K562 (cell line): ENCODE results near the gene SPTBN4. TPM values are rescaled to one million over a fixed set of nuclear protein-coding genes. Genes with fewer than 3 reads are reported as not detected.

Experiments used
- ATAC-seq: fragments of 200-7000 bp; cut with Tn5 transposase; 3 replicates; pipeline ENCODE4 v1.9.1; 2020; ENCODE audit warnings: moderate library complexity
- BruUV-seq: library from RNA; stranded (reverse); fragments of 400-500 nt; replicated peaks from 2 replicates; lab custom pipeline; 2021; lab: Mats Ljungman, UMichigan
- CTCF ChIA-PET: fragments of 300-600 bp; formaldehyde crosslinking; extraction: SDS; loops from one replicate; lab custom pipeline; 2021; ENCODE audit warnings: low intra/inter-chr PET ratio; lab: Yijun Ruan, JAX
- POLR2A ChIA-PET: fragments of 300-600, 350-650 bp; sonication (Branson Sonifier 250); formaldehyde crosslinking; extraction: SDS; loops from one replicate; lab custom pipeline; 2021; ENCODE audit warnings: antibody characterized with exemption, inconsistent platforms; lab: Yijun Ruan, JAX
- DNase-seq, 4 experiments: peaks; one replicate each; pipeline versions ENCODE4 v3.0.0 to v3.0.0-alpha.2; 2011 to 2018; ENCODE audit warnings: low spot score in 3 of 4, mixed read lengths in 3 of 4; ENCODE audit errors: extremely low read depth in 1 of 4
- FAIRE-seq: peaks from 2 replicates; lab custom pipeline; 2011; peaks lifted over from hg19 to GRCh38; lab: Jason Lieb, UNC
- H2AFZ ChIP-seq: 2 replicates; pipeline ENCODE4 v1.6.0; 2011; ENCODE audit warnings: low read depth, low read length, control low read depth, inconsistent platforms
- H3K27ac ChIP-seq: fragments of 200-600 bp; 3 replicates; pipeline ENCODE4 v1.8.0; 2011; ENCODE audit warnings: low read depth, mild to moderate bottlenecking, control low read depth, inconsistent platforms, low read length, moderate library complexity, mixed read lengths; ENCODE audit errors: extremely low read depth
- H3K27me3 ChIP-seq, 2 experiments: fragments of 300-600 bp in 1 of 2; 2 replicates in 1 of 2; 3 replicates in 1 of 2; pipeline versions ENCODE4 v1.6.0 to v1.8.0; 2011; ENCODE audit warnings: inconsistent platforms in 2 of 2, low read length in 2 of 2, mild to moderate bottlenecking in 1 of 2, mixed read lengths in 1 of 2, moderate library complexity in 1 of 2; ENCODE audit not compliant: control insufficient read depth in 2 of 2, insufficient read depth in 2 of 2
- H3K36me3 ChIP-seq: fragments of 300-600 bp; 3 replicates; pipeline ENCODE4 v1.8.0; 2011; ENCODE audit warnings: mild to moderate bottlenecking, low read length, inconsistent platforms; ENCODE audit not compliant: control insufficient read depth, insufficient read depth
- H3K4me1 ChIP-seq, 2 experiments: fragments of 200-600 bp in 1 of 2; replicated peaks in 1 of 2; 2 replicates in 1 of 2; 3 replicates in 1 of 2; pipeline versions ENCODE4 v1.5.1 to v1.8.0; 2011; ENCODE audit warnings: inconsistent platforms in 2 of 2, low read length in 2 of 2, mild to moderate bottlenecking in 1 of 2, mixed read lengths in 1 of 2, moderate library complexity in 1 of 2; ENCODE audit not compliant: control insufficient read depth in 2 of 2, insufficient read depth in 2 of 2
- H3K4me2 ChIP-seq: 2 replicates; pipeline ENCODE4 v1.6.1; 2011; ENCODE audit warnings: low read length, control low read depth, inconsistent platforms, mixed read lengths; ENCODE audit not compliant: insufficient read depth
- H3K4me3 ChIP-seq: fragments of 200-600 bp; sonication (generic), shearing (Covaris generic); 2 replicates; pipeline ENCODE4 v1.5.1; 2016; ENCODE audit warnings: control low read depth, inconsistent platforms
- H3K79me2 ChIP-seq: fragments of 200-600 bp; 3 replicates; pipeline ENCODE4 v1.8.0; 2011; ENCODE audit warnings: low read length, inconsistent platforms; ENCODE audit not compliant: control insufficient read depth, insufficient read depth
- H3K9ac ChIP-seq, 2 experiments: 2 replicates each; pipeline versions ENCODE4 v1.6.0 to v1.6.1; 2011; ENCODE audit warnings: low read depth in 2 of 2, low read length in 2 of 2, control low read depth in 1 of 2, inconsistent platforms in 1 of 2, mild to moderate bottlenecking in 1 of 2, mixed read lengths in 1 of 2; ENCODE audit not compliant: insufficient read depth in 1 of 2
- H3K9me1 ChIP-seq: one replicate; pipeline ENCODE4 v1.6.0; 2011; ENCODE audit warnings: inconsistent platforms, mild to moderate bottlenecking, low read length, moderate library complexity; ENCODE audit not compliant: control insufficient read depth, insufficient read depth
- H3K9me3 ChIP-seq: replicated peaks from 2 replicates; pipeline ENCODE4 v1.5.1; 2011; ENCODE audit warnings: low read depth, low read length, inconsistent platforms; ENCODE audit not compliant: control insufficient read depth, insufficient read depth
- H4K20me1 ChIP-seq: replicated peaks from 2 replicates; pipeline ENCODE4 v1.6.1; 2011; ENCODE audit warnings: low read length, inconsistent platforms, mixed read lengths; ENCODE audit not compliant: control insufficient read depth, insufficient read depth
- ARNT ChIP-seq, 2 experiments: fragments of 450-650 bp; IDR thresholded peaks; 2 replicates each; pipeline ENCODE4 v1.6.1; 2016; ENCODE audit warnings: mild to moderate bottlenecking in 1 of 2
- BCOR ChIP-seq: fragments of 450-650 bp; IDR thresholded peaks from 2 replicates; pipeline ENCODE4 v1.6.1; 2016
- ELK3 ChIP-seq: fragments of 450-650 bp; formaldehyde crosslinking; IDR thresholded peaks from 2 replicates; pipeline ENCODE4 v1.4.0; 2020; ENCODE audit warnings: mild to moderate bottlenecking
- HBP1 ChIP-seq: fragments of 450-650 bp; formaldehyde crosslinking; IDR thresholded peaks from 2 replicates; pipeline ENCODE4 v1.4.0; 2022; ENCODE audit warnings: missing genetic modification characterization
- HDAC2 ChIP-seq: fragments of 450-650 bp; IDR thresholded peaks from 2 replicates; pipeline ENCODE4 v1.6.1; 2016; ENCODE audit warnings: mild to moderate bottlenecking
- LARP7 ChIP-seq: fragments of 450-650 bp; IDR thresholded peaks from 2 replicates; pipeline ENCODE4 v1.6.1; 2016
- MTA1 ChIP-seq: fragments of 450-650 bp; IDR thresholded peaks from 2 replicates; pipeline ENCODE4 v1.6.1; 2017; ENCODE audit warnings: borderline replicate concordance
- NFXL1 ChIP-seq: fragments of 450-650 bp; formaldehyde crosslinking; IDR thresholded peaks from 2 replicates; pipeline ENCODE4 v1.4.0; 2021; ENCODE audit warnings: mild to moderate bottlenecking
- PHB2 ChIP-seq: fragments of 450-650 bp; IDR thresholded peaks from 2 replicates; pipeline ENCODE4 v1.6.1; 2017; ENCODE audit warnings: low read depth
- ZC3H8 ChIP-seq: fragments of 450-650 bp; IDR thresholded peaks from 2 replicates; pipeline ENCODE4 v1.6.1; 2017
- ZFP36 ChIP-seq: fragments of 150-350 bp; IDR thresholded peaks from 2 replicates; pipeline ENCODE4 v1.6.1; 2018; ENCODE audit warnings: low read length, low read depth; ENCODE audit not compliant: partially characterized antibody
- ZFP91 ChIP-seq: sonication (generic); formaldehyde crosslinking; IDR thresholded peaks from 2 replicates; pipeline ENCODE4 v1.8.0; 2022; ENCODE audit warnings: mild to moderate bottlenecking, missing genetic modification reagents
- ZMIZ1 ChIP-seq, 2 experiments: fragments of 150-350 bp in 1 of 2; IDR thresholded peaks; 2 replicates each; pipeline ENCODE4 v1.6.1; 2012 to 2016; ENCODE audit warnings: low read depth in 2 of 2, low read length in 2 of 2, mild to moderate bottlenecking in 1 of 2, moderate library complexity in 1 of 2
- ZNF512 ChIP-seq: IDR thresholded peaks from 2 replicates; pipeline ENCODE4 v1.6.1; 2016; ENCODE audit warnings: missing genetic modification characterization, missing compliant biosample characterization
- WGBS: fragments of 100-300 bp; shearing (Covaris generic); methylation state at CpG from one replicate; pipeline ENCODE4 v1.1.6; 2016; ENCODE audit warnings: low coverage, mixed read lengths; ENCODE audit not compliant: insufficient coverage; ENCODE audit errors: missing lambda C conversion rate; 5-methylcytosine and 5-hydroxymethylcytosine counted together
- in situ Hi-C: fragments of 300-500 bp; cut with MboI; formaldehyde crosslinking; loops from 4 replicates; pipeline ENCODE4 v1.15.0; 2018; ENCODE audit warnings: inconsistent platforms, mixed read lengths
- intact Hi-C: fragments of 100-400 bp; cut with micrococcal nuclease; formaldehyde crosslinking; loops from 2 replicates; pipeline ENCODE4 v1.14.2; 2022
- polyA plus RNA-seq, 8 experiments: library from polyadenylated mRNA; depleted of rRNA in 4 of 8; stranded (reverse) in 5 of 8; unstranded in 3 of 8; fragments of >200 nt; fragmentation: Nextera tagmentation in 2 of 8; fragmentation: Illumina TruSeq in 1 of 8; extraction: Ambion mirVana in 2 of 8; extraction: Trizol in 1 of 8; gene quantifications; 2 replicates each; pipeline versions ENCODE4 v1.2.1 to v1.2.3, GENCODE V29; 2011 to 2014; ENCODE audit warnings: inconsistent platforms in 1 of 8, missing spikeins in 1 of 8
- total RNA-seq, 7 experiments: library from RNA; depleted of rRNA in 6 of 7; stranded (reverse); fragments of >200 nt in 6 of 7; fragmentation: Illumina TruSeq in 2 of 7; extraction: Trizol in 2 of 7; gene quantifications; 2 replicates each; pipeline versions ENCODE4 v1.2.1 to v1.2.3, GENCODE V29; 2011 to 2021; ENCODE audit warnings: low replicate concordance in 1 of 7

The SPTBN4 gene
- total and polyA plus RNA-seq, 9 of the 15 experiments (the other 6 are each of a cell fraction or from before 2014, with no cell fraction given), result 0.01 to 1.5 (median 0.86) TPM

GRCh38 chr19:40418040-40418439 lies 48.8 kb upstream of the SPTBN4 start:
- Histone ChIP-seq H3K9me3 (no peaks in the 10 kb centered on the region), H3K79me2 (peaks cover 15% of the 10 kb centered on the region), H3K9me1 (no peaks in the 10 kb centered on the region), H4K20me1 (no peaks in the 10 kb centered on the region), H3K27ac (peak overlapping the region; percentile 88), H3K27me3 (no peaks in the 10 kb centered on the region), H2AFZ (peak overlapping the region; percentile 90), H3K36me3 (peaks cover 10% of the 10 kb centered on the region; the same call in 2 of the 3 replicates), H3K9ac (peak overlapping the region in 1 of 2 experiments; percentile 59; a peak in 2 of 4 replicates), H3K4me1 (peaks cover 30 to 57% of the 10 kb centered on the region in 2 experiments), H3K4me3 (no peak overlapping the region), H3K4me2 (peak overlapping the region; percentile 68; the same call in 1 of the 2 replicates)
- in situ Hi-C loops (no loop called here), intact Hi-C loops (no loop called here)
- POLR2A ChIA-PET, result interaction anchor here (0.6 to 1.7 kb wide), 2 partner anchors 29 to 130 kb away, joined by 3 to 8 read pairs; no protein-coding TSS in a partner anchor
- FAIRE-seq (no peak), DNase-seq (no peak), ATAC-seq (no peak)
- no TSS peak for BruUV-seq
- WGBS, result 67% methylated on average over 3 of the region's 3 CpGs
- CTCF ChIA-PET, result interaction anchor here (0.5 kb wide), 1 partner anchor 184 kb away, joined by 3 read pairs; no protein-coding TSS in a partner anchor
- TF ChIP-seq NFXL1 (CRISPR knock-in tag), result no peak
- TF ChIP-seq BCOR, result peak; percentile 94
- TF ChIP-seq PHB2, result 0 out of 2 replicates have a peak, but pooled peaks have one; percentile 33
- TF ChIP-seq ZC3H8, result 0 out of 2 replicates have a peak, but pooled peaks have one; percentile 49
- TF ChIP-seq ELK3 (CRISPR knock-in tag), result no peak
- TF ChIP-seq ZFP36, result peak; percentile 87
- peak in 1 of 2 experiments; percentile 38; a peak in 1 of 4 replicates for TF ChIP-seq ARNT (IDR thresholded peaks at IDR 0.05)
- no peak for TF ChIP-seq ZFP91 (CRISPR knock-in tag)
- TF ChIP-seq LARP7, result peak; percentile 85; the same call in 1 of the 2 replicates
- peak; percentile 50; the same call in 1 of the 2 replicates for TF ChIP-seq MTA1
- TF ChIP-seq ZNF512 (tag), result peak; percentile 96
- TF ChIP-seq HBP1 (CRISPR knock-in tag), result 0 out of 2 replicates have a peak, but pooled peaks have one; percentile 35
- peak; percentile 15; the same call in 1 of the 2 replicates for TF ChIP-seq HDAC2
- TF ChIP-seq ZMIZ1 (IDR thresholded peaks at IDR 0.05; ENCODE audit: low read depth in 2 of 2, low read length in 2 of 2), result no peak
